ENCODE results near the gene LARP4.

GRCh38 chr12:50488801-50489200 is 88.1 kb downstream of the LARP4 start:
- TF ChIP-seq YY1 (tag by site-specific recombination; IDR thresholded peaks at IDR 0.05) (no peak), CTCF (tag by site-specific recombination; IDR thresholded peaks at IDR 0.05) (no peak), ZNF549 (tag by site-specific recombination; IDR thresholded peaks at IDR 0.05) (no peak), ZBTB7A (tag by site-specific recombination; IDR thresholded peaks at IDR 0.05; ENCODE audit: low read depth) (no peak), KLF1 (tag by site-specific recombination; IDR thresholded peaks at IDR 0.05) (no peak), ZNF514 (tag by site-specific recombination; IDR thresholded peaks at IDR 0.05) (no peak), ZNF202 (tag by site-specific recombination; IDR thresholded peaks at IDR 0.05; ENCODE audit: borderline replicate concordance) (no peak), ZNF701 (tag by site-specific recombination; IDR thresholded peaks at IDR 0.05) (no peak), ZBTB20 (tag by site-specific recombination; IDR thresholded peaks at IDR 0.05) (no peak), PRDM10 (tag by site-specific recombination; IDR thresholded peaks at IDR 0.05) (no peak), ZNF423 (tag by site-specific recombination; IDR thresholded peaks at IDR 0.05) (no peak)

Measured in HEK293 (cell line).